D721Med (cell line): ENCODE measurements around the gene ARID5A.

ENCODE experiments used
- DNase-seq: peaks from one replicate; pipeline ENCODE4 v3.0.0; 2011; ENCODE audit warnings: low spot score; ENCODE audit not compliant: insufficient read length
- FAIRE-seq: peaks from 2 replicates; lab custom pipeline; 2011; peaks lifted over from hg19 to GRCh38; lab: Jason Lieb, UNC
- TF ChIP-seq, protein P1 (sequence below): IDR thresholded peaks from 2 replicates; pipeline ENCODE4 v1.5.1; 2012; ENCODE audit warnings: mild to moderate bottlenecking, control low read depth; ENCODE audit not compliant: insufficient read depth; ENCODE audit errors: missing control alignments

Gene ARID5A

GRCh38 chr2:96514521-96514920 lies 22.0 kb upstream of the ARID5A start:
- DNase-seq, result no peak
- no peak for FAIRE-seq
- TF ChIP-seq, protein P1, sequence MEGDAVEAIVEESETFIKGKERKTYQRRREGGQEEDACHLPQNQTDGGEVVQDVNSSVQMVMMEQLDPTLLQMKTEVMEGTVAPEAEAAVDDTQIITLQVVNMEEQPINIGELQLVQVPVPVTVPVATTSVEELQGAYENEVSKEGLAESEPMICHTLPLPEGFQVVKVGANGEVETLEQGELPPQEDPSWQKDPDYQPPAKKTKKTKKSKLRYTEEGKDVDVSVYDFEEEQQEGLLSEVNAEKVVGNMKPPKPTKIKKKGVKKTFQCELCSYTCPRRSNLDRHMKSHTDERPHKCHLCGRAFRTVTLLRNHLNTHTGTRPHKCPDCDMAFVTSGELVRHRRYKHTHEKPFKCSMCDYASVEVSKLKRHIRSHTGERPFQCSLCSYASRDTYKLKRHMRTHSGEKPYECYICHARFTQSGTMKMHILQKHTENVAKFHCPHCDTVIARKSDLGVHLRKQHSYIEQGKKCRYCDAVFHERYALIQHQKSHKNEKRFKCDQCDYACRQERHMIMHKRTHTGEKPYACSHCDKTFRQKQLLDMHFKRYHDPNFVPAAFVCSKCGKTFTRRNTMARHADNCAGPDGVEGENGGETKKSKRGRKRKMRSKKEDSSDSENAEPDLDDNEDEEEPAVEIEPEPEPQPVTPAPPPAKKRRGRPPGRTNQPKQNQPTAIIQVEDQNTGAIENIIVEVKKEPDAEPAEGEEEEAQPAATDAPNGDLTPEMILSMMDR, result no peak

- DNase-seq (no peak), FAIRE-seq (no peak)
- TF ChIP-seq, protein P1, result no peak
Measured at GRCh38 chr2:96517079-96517478, 19.5 kb upstream of the ARID5A start.

GRCh38 chr2:96520231-96520630 lies 16.3 kb upstream of the ARID5A start:
- TF ChIP-seq, protein P1, result no peak
- DNase-seq (no peak), FAIRE-seq (no peak)

DNA sequence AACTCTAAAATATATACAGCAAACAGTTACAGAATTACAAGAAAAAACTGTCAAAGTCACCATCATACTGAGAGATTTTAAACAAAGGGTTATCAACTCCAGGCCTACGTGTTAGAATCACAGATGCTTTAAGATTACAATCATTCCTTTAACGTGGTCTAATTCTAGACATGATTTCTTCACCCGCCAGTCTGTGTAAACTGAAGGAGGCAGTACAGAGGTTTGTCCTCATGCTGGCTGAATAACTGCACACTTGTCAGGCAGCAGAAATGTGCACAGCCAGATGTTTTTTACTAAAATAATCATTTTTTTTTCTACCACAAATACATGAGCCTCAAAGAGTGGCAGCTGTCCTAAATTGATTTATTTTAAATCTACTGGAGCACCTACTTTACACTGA lies 15.9 kb upstream of the ARID5A start:
- no peak for DNase-seq
- TF ChIP-seq, protein P1, result no peak
- no peak for FAIRE-seq

DNA sequence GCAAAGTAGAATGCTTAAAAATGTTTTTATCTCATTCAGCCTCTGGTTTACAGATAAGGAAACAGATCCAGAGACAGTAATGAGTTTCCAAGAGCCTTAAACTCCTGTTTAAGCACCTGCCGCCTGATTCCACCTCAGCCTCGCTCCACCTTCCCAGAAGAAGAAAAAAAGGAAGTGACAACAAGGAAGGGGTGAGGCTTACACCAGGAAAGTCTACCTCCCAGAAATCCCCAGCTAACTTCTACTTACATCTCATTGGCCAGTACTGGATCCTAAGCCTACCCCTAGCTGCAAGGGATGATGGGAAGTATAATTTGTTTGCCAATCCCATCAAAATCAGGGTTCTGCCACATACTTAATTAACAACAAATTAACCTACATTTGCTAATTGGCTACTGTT lies 15.3 kb upstream of the ARID5A start:
- TF ChIP-seq, protein P1, result no peak
- DNase-seq (no peak), FAIRE-seq (no peak)

- FAIRE-seq (no peak), DNase-seq (no peak)
- TF ChIP-seq, protein P1, result no peak
Measured at GRCh38 chr2:96522304-96523203, 14.0 kb upstream of the ARID5A start.

DNA sequence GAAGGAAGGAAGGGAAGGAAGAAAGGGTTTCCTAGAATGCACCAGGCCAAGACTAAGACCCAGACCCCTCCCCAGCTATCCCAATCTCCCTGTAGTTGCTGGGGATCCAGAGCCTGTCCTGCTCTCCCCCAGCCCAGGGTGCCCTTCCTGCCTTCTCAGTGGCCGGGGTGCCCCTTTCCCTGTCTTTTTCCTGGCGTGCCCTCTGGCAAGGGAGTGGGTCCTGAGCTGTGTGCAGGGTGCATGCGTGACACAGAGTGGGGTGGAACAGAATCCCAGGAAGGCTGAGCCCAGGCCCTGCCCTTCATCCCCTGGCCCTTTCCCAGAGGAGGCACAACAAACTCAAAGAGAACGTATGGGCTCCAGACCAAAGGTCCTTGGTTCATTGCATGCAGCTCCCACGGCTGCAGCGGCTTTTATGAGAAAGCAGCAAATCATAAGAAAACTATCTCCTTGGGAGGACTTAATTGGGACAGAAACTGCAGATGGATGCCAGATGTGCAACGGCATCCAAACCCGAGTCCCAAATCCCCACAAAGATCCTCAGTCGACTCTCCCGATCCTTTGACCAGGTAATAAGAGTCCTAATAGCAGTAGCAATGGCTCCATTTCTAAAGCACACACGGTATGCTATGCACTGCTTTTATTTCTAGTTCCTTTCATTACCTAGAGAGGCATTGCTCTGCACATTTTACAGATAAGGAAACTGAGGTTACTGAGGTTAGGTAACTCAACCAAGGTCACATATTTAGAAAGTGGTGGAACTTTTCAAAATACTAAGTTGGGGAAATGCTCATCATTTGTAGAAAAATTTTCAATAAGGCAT lies 12.7 kb upstream of the ARID5A start:
- FAIRE-seq (no peak), DNase-seq (no peak)
- TF ChIP-seq, protein P1, result no peak
